ENCODE data around the gene SPCS1. TPM values are rescaled to one million over a fixed set of nuclear protein-coding genes. Genes with fewer than 3 reads are reported as not detected.

SPCS1 gene
- total and polyA plus RNA-seq, 9 of the 15 experiments (the other 6 are each of a cell fraction or from before 2014, with no cell fraction given), result 73.9 to 567 (median 127) TPM

DNA sequence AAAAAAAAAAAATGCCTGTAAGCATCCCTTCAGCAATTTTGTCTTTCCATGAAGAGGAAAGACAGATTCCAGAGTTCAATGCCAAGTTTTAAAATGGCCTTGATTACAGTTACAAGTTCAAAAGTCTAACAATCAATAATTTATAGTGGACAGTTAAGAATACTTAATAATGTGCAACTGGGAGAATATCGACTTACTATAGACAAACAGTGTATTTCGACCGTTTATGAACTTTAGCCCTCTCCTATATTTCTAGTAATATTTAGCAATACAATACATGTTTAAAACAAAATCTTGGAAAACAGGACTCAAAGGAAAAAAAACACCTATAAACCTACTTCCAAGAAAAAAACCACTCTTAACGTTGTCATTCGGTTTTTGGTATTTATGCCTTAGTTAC lies 21.7 kb upstream of the SPCS1 start:
- Histone ChIP-seq H3K4me2 (ENCODE audit: insufficient read depth, low read length) (peak overlapping the region; percentile 91), H3K9me3 (replicated peaks; ENCODE audit: control insufficient read depth, insufficient read depth, low read depth, low read length) (no peaks in the 10 kb centered on the region), H4K20me1 (replicated peaks; ENCODE audit: control insufficient read depth, insufficient read depth, low read length) (no peaks in the 10 kb centered on the region), H3K79me2 (ENCODE audit: control insufficient read depth, insufficient read depth, low read length) (peaks cover 82% of the 10 kb centered on the region), H3K27me3 (ENCODE audit: control insufficient read depth in 2 of 2, insufficient read depth in 2 of 2, low read length in 2 of 2) (no peaks in the 10 kb centered on the region), H3K27ac (ENCODE audit: extremely low read depth, low read depth, low read length) (no peak overlapping the region; the same call in 1 of the 3 replicates), H2AFZ (ENCODE audit: low read depth, low read length) (no peak overlapping the region), H3K4me3 (peak overlapping the region; percentile 52; the same call in 1 of the 2 replicates), H3K9me1 (ENCODE audit: control insufficient read depth, insufficient read depth, low read length) (no peaks in the 10 kb centered on the region), H3K9ac (ENCODE audit: insufficient read depth in 1 of 2, low read depth in 2 of 2, low read length in 2 of 2) (peak overlapping the region in 1 of 2 experiments; percentile 89; a peak in 2 of 4 replicates), H3K36me3 (ENCODE audit: control insufficient read depth, insufficient read depth, low read length) (peaks cover 44% of the 10 kb centered on the region), H3K4me1 (replicated peaks in 1 of 2; ENCODE audit: control insufficient read depth in 2 of 2, insufficient read depth in 2 of 2, low read length in 2 of 2) (peaks cover 3 to 29% of the 10 kb centered on the region in 2 experiments; a peak in 3 of 5 replicates)
- CTCF ChIA-PET (ENCODE audit: low intra/inter-chr PET ratio), result no interaction called here
- in situ Hi-C loops (cut with MboI) (no loop called here), intact Hi-C loops (cut with micrococcal nuclease) (loop anchor here (5.0 to 10.0 kb wide), 2 partner anchors 202 to 229 kb away; partner anchors contain the start of genes NISCH and TNNC1)
- POLR2A ChIA-PET, result interaction anchor here (1.3 kb wide), 1 partner anchor 22 kb away, joined by 3 read pairs; the partner anchor contains the start of genes GLT8D1 and SPCS1
- 16% methylated on average over 5 of the region's 5 CpGs for WGBS (ENCODE audit: insufficient coverage, low coverage, missing lambda C conversion rate)
- FAIRE-seq (no peak), DNase-seq (ENCODE audit: extremely low read depth in 1 of 4, low spot score in 3 of 4) (no peak), ATAC-seq (no peak)
- no peak for TF ChIP-seq EP300 (IDR thresholded peaks at IDR 0.05; ENCODE audit: low read length)
- TF ChIP-seq SIN3A (IDR thresholded peaks at IDR 0.05; ENCODE audit: borderline replicate concordance in 2 of 2, control insufficient read depth in 1 of 2, low read depth in 2 of 2, low read length in 2 of 2), result no peak
- TF ChIP-seq CCNT2 (IDR thresholded peaks at IDR 0.05; ENCODE audit: borderline replicate concordance, extremely low read depth, insufficient read length, low read depth, low read length), result no peak
- TF ChIP-seq SIX5 (IDR thresholded peaks at IDR 0.05; ENCODE audit: borderline replicate concordance in 1 of 2, insufficient read depth in 1 of 2, low read depth in 1 of 2, low read length in 2 of 2), result no peak
- no peak for TF ChIP-seq MCM3 (IDR thresholded peaks at IDR 0.05)
- TF ChIP-seq TAF1 (IDR thresholded peaks at IDR 0.05; ENCODE audit: control insufficient read depth, extremely low read depth, insufficient read depth, low read length, severe bottlenecking), result no peak
- no peak for TF ChIP-seq MCM5 (IDR thresholded peaks at IDR 0.05; ENCODE audit: low read depth)
- TF ChIP-seq, protein P1, sequence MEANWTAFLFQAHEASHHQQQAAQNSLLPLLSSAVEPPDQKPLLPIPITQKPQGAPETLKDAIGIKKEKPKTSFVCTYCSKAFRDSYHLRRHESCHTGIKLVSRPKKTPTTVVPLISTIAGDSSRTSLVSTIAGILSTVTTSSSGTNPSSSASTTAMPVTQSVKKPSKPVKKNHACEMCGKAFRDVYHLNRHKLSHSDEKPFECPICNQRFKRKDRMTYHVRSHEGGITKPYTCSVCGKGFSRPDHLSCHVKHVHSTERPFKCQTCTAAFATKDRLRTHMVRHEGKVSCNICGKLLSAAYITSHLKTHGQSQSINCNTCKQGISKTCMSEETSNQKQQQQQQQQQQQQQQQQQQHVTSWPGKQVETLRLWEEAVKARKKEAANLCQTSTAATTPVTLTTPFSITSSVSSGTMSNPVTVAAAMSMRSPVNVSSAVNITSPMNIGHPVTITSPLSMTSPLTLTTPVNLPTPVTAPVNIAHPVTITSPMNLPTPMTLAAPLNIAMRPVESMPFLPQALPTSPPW (CRISPR knock-in tag; IDR thresholded peaks at IDR 0.05), result no peak
- no peak for TF ChIP-seq SUPT5H (IDR thresholded peaks at IDR 0.05)
- TF ChIP-seq, protein P2, sequence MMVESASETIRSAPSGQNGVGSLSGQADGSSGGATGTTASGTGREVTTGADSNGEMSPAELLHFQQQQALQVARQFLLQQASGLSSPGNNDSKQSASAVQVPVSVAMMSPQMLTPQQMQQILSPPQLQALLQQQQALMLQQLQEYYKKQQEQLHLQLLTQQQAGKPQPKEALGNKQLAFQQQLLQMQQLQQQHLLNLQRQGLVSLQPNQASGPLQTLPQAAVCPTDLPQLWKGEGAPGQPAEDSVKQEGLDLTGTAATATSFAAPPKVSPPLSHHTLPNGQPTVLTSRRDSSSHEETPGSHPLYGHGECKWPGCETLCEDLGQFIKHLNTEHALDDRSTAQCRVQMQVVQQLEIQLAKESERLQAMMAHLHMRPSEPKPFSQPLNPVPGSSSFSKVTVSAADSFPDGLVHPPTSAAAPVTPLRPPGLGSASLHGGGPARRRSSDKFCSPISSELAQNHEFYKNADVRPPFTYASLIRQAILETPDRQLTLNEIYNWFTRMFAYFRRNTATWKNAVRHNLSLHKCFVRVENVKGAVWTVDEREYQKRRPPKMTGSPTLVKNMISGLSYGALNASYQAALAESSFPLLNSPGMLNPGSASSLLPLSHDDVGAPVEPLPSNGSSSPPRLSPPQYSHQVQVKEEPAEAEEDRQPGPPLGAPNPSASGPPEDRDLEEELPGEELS (CRISPR knock-in tag; IDR thresholded peaks at IDR 0.05; ENCODE audit: borderline replicate concordance), result no peak
- TF ChIP-seq RBM39 (optimal IDR thresholded peaks at IDR 0.05; ENCODE audit: low read depth, low read length), result no peak
- TF ChIP-seq RAD51 (IDR thresholded peaks at IDR 0.05; ENCODE audit: borderline replicate concordance, low read depth), result no peak
- TF ChIP-seq, protein P3, sequence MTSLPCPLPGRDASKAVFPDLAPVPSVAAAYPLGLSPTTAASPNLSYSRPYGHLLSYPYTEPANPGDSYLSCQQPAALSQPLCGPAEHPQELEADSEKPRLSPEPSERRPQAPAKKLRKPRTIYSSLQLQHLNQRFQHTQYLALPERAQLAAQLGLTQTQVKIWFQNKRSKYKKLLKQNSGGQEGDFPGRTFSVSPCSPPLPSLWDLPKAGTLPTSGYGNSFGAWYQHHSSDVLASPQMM (CRISPR knock-in tag; IDR thresholded peaks at IDR 0.05), result no peak
- BruUV-seq (replicated peaks), result no TSS peak

Measured in K562 (cell line).